MM.1S (cell line): ENCODE measurements around the gene MYL10.

Experiments
- DNase-seq: peaks from one replicate; pipeline ENCODE4 v3.0.0-alpha.2; 2015
- H2AFZ ChIP-seq: fragments of 300-600 bp; sonication (generic); 2 replicates; pipeline ENCODE4 v1.6.0; 2016; ENCODE audit warnings: antibody characterized with exemption, low read length
- H3F3A ChIP-seq: fragments of 300-600 bp; sonication (generic); 2 replicates; pipeline ENCODE4 v1.6.1; 2016; ENCODE audit warnings: mild to moderate bottlenecking, antibody characterized with exemption, low read length, moderate library complexity, mixed read lengths; ENCODE audit not compliant: insufficient read depth
- H3K27ac ChIP-seq: fragments of 300-600 bp; sonication (generic); 2 replicates; pipeline ENCODE4 v1.5.1; 2016; ENCODE audit warnings: mild to moderate bottlenecking, low read length
- H3K27me3 ChIP-seq: fragments of 300-600 bp; sonication (generic); replicated peaks from 2 replicates; pipeline ENCODE4 v1.6.0; 2016; ENCODE audit warnings: low read length; ENCODE audit not compliant: insufficient read depth
- H3K36me3 ChIP-seq: fragments of 300-600 bp; sonication (generic); replicated peaks from 2 replicates; pipeline ENCODE4 v1.6.1; 2016; ENCODE audit warnings: mild to moderate bottlenecking, low read length, mixed read lengths; ENCODE audit not compliant: insufficient read depth
- H3K4me1 ChIP-seq: fragments of 300-600 bp; sonication (generic); 2 replicates; pipeline ENCODE4 v1.6.1; 2016; ENCODE audit warnings: low read length, mixed read lengths
- H3K4me2 ChIP-seq: fragments of 300-600 bp; sonication (generic); 2 replicates; pipeline ENCODE4 v1.6.0; 2016; ENCODE audit warnings: low read depth, low read length
- H3K4me3 ChIP-seq: fragments of 300-600 bp; sonication (generic); 2 replicates; pipeline ENCODE4 v1.5.1; 2016; ENCODE audit warnings: low read length, mixed read lengths
- H3K79me2 ChIP-seq: fragments of 300-600 bp; sonication (generic); 2 replicates; pipeline ENCODE4 v1.6.1; 2016; ENCODE audit warnings: mixed run types, low read length, mixed read lengths
- H3K9ac ChIP-seq: fragments of 300-600 bp; sonication (generic); 2 replicates; pipeline ENCODE4 v1.6.1; 2016; ENCODE audit warnings: low read length, mixed read lengths
- H3K9me2 ChIP-seq: fragments of 300-600 bp; sonication (generic); replicated peaks from 2 replicates; pipeline ENCODE4 v1.6.1; 2016; ENCODE audit warnings: mild to moderate bottlenecking, low read length, mixed read lengths; ENCODE audit not compliant: insufficient read depth
- H3K9me3 ChIP-seq: fragments of 300-600 bp; sonication (generic); replicated peaks from 2 replicates; pipeline ENCODE4 v1.6.1; 2016; ENCODE audit warnings: mild to moderate bottlenecking, low read length, mixed read lengths; ENCODE audit not compliant: insufficient read depth
- H4K20me1 ChIP-seq: fragments of 300-600 bp; sonication (generic); 2 replicates; pipeline ENCODE4 v1.6.1; 2016; ENCODE audit warnings: mild to moderate bottlenecking, low read length, moderate library complexity, mixed read lengths; ENCODE audit not compliant: insufficient read depth
- CTCF ChIP-seq: fragments of 300-600 bp; sonication (generic); IDR thresholded peaks from 2 replicates; pipeline ENCODE4 v1.5.1; 2016; ENCODE audit warnings: antibody characterized with exemption, low read length, mixed read lengths
- EZH2 ChIP-seq: fragments of 300-600 bp; sonication (generic); optimal IDR thresholded peaks from 2 replicates; pipeline ENCODE3; 2017; ENCODE audit warnings: low read depth, mild to moderate bottlenecking, antibody characterized with exemption, low read length, mixed read lengths
- EZH2phosphoT487 ChIP-seq: fragments of 300-600 bp; sonication (generic); IDR thresholded peaks from 2 replicates; pipeline ENCODE4 v1.6.1; 2018; ENCODE audit warnings: antibody characterized with exemption, low read length

Gene MYL10

DNA sequence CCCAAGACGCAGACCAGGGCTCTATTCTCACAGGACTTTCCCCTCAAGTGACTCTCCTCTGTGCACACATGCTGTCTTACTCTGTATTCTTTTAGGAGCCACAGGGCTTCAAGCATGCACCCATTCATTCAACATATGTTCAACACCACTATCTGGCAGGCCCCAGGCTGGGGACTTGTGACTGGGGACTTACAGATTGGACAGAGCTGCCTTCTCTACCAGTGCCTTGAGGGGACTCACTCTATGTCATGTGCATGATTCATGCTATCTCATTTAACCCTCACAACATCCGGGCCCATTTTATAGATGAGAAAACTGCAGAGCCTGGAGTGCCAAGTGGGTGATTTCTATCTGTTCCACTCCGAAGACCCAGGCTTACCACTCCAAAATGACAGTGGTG, 34.3 kb downstream of the MYL10 start:
- Histone ChIP-seq H3K9me3 (no peaks in the 10 kb centered on the region), H3K36me3 (no peaks in the 10 kb centered on the region), H2AFZ (no peak overlapping the region), H3F3A (no peaks in the 10 kb centered on the region), H3K9ac (no peak overlapping the region), H3K4me1 (no peaks in the 10 kb centered on the region), H3K27ac (no peak overlapping the region), H3K9me2 (no peaks in the 10 kb centered on the region), H4K20me1 (no peaks in the 10 kb centered on the region), H3K79me2 (no peaks in the 10 kb centered on the region), H3K27me3 (peaks cover 13% of the 10 kb centered on the region; the same call in 1 of the 2 replicates), H3K4me3 (no peak overlapping the region), H3K4me2 (no peak overlapping the region)
- TF ChIP-seq CTCF = no peak
- TF ChIP-seq EZH2phosphoT487 = no peak
- TF ChIP-seq EZH2 = no peak
- DNase-seq = no peak

- H2AFZ ChIP-seq = no peak overlapping the region
- H3K27ac ChIP-seq = no peak overlapping the region
- no peak for DNase-seq
- no peaks in the 10 kb centered on the region for H3F3A ChIP-seq
- no peaks in the 10 kb centered on the region for H4K20me1 ChIP-seq
- TF ChIP-seq EZH2phosphoT487 (no peak), CTCF (no peak), EZH2 (no peak)
- H3K4me2 ChIP-seq = no peak overlapping the region
- H3K36me3 ChIP-seq = no peaks in the 10 kb centered on the region
- H3K27me3 ChIP-seq = peaks cover 13% of the 10 kb centered on the region; the same call in 1 of the 2 replicates
- H3K9me2 ChIP-seq = no peaks in the 10 kb centered on the region
- H3K4me1 ChIP-seq = no peaks in the 10 kb centered on the region
- H3K4me3 ChIP-seq = no peak overlapping the region
- no peaks in the 10 kb centered on the region for H3K79me2 ChIP-seq
- H3K9me3 ChIP-seq = no peaks in the 10 kb centered on the region
- no peak overlapping the region for H3K9ac ChIP-seq
Measured at GRCh38 chr7:101593556-101593955, 35.5 kb downstream of the MYL10 start.

- Histone ChIP-seq H3F3A (no peaks in the 10 kb centered on the region), H3K9ac (no peak overlapping the region), H3K27ac (no peak overlapping the region), H3K79me2 (no peaks in the 10 kb centered on the region), H3K9me3 (no peaks in the 10 kb centered on the region), H4K20me1 (no peaks in the 10 kb centered on the region), H2AFZ (no peak overlapping the region), H3K36me3 (no peaks in the 10 kb centered on the region), H3K4me2 (no peak overlapping the region), H3K9me2 (no peaks in the 10 kb centered on the region), H3K4me3 (no peak overlapping the region), H3K4me1 (no peaks in the 10 kb centered on the region), H3K27me3 (peaks cover 13% of the 10 kb centered on the region; the same call in 1 of the 2 replicates)
- DNase-seq = no peak
- no peak for TF ChIP-seq EZH2phosphoT487
- no peak for TF ChIP-seq CTCF
- TF ChIP-seq EZH2 = no peak
Measured at GRCh38 chr7:101591504-101591903, 37.6 kb downstream of the MYL10 start.
